ENCODE data around the gene DTHD1.

The DTHD1 gene

DNA sequence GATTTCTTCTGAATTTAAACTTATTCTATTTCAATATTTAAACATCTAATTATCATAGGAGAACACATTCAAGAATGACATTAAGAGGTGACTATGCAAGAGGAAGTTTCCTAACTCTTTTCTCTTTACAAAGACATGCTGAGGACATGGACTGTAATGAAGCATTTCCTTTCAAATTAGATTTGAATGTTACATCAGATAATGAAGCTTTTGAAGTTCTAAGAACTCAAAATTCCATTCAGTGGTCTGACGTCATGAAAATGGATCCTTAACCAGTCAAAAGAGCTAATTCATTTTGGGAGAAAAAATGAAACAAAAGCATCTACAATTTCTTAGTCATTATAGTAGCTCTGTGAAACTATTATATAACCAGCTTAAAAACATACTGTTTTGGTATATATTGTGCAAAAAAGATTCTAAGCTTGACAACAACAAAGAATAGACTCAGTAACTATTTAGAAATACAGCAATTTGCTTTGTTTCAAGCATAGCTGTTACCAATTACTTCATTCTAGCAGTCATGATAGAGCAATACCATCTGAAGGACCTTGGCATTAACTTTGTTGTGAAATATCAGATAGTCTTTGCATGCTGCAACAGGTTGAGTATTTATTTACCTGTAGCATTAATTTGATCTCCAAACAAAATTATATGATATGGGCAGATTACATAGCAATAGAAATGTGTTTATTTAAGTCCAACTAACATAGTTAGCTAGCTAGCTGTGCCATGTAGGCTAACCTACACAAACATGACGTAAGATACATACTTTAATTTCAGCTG lies 13.7 kb upstream of the DTHD1 start:
- Mint-ChIP-seq H3K27ac (no peak overlapping the region), H3K36me3 (ENCODE audit: low read depth) (no peaks in the 10 kb centered on the region), H3K4me3 (no peak overlapping the region), H3K27me3 (ENCODE audit: low read depth, poor library complexity) (peaks cover 3% of the 10 kb centered on the region), H3K4me1 (no peaks in the 10 kb centered on the region), H3K9me3 (no peaks in the 10 kb centered on the region)
- no peak for DNase-seq
- TF ChIP-seq, protein P1, sequence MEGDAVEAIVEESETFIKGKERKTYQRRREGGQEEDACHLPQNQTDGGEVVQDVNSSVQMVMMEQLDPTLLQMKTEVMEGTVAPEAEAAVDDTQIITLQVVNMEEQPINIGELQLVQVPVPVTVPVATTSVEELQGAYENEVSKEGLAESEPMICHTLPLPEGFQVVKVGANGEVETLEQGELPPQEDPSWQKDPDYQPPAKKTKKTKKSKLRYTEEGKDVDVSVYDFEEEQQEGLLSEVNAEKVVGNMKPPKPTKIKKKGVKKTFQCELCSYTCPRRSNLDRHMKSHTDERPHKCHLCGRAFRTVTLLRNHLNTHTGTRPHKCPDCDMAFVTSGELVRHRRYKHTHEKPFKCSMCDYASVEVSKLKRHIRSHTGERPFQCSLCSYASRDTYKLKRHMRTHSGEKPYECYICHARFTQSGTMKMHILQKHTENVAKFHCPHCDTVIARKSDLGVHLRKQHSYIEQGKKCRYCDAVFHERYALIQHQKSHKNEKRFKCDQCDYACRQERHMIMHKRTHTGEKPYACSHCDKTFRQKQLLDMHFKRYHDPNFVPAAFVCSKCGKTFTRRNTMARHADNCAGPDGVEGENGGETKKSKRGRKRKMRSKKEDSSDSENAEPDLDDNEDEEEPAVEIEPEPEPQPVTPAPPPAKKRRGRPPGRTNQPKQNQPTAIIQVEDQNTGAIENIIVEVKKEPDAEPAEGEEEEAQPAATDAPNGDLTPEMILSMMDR (IDR thresholded peaks at IDR 0.05): no peak

DNA sequence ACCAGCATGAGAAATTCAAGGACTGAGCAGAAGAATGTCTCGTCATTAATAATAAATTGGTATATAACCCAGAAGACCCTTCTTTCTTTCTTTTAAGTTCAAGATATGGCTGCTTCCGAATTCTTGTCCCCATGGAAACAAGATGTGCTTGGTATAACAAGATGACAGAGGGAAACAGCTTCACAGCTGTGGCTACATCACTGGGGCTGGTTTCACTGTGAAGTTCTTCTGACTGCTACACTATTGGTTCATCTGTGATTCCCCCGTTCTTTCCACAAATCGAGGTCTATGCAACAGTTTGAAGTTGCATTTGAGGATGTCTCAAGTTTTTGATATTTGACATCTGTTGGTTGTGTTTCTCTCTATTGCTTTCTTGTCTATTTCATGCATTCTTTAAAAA lies 12.3 kb upstream of the DTHD1 start:
- TF ChIP-seq, protein P1 (IDR thresholded peaks at IDR 0.05): no peak
- no peak overlapping the region for H3K4me3 Mint-ChIP-seq
- peaks cover 3% of the 10 kb centered on the region for H3K27me3 Mint-ChIP-seq (ENCODE audit: low read depth, poor library complexity)
- H3K4me1 Mint-ChIP-seq: no peaks in the 10 kb centered on the region
- H3K36me3 Mint-ChIP-seq (ENCODE audit: low read depth): no peaks in the 10 kb centered on the region
- H3K9me3 Mint-ChIP-seq: no peaks in the 10 kb centered on the region
- H3K27ac Mint-ChIP-seq: no peak overlapping the region
- no peak for DNase-seq

DNA sequence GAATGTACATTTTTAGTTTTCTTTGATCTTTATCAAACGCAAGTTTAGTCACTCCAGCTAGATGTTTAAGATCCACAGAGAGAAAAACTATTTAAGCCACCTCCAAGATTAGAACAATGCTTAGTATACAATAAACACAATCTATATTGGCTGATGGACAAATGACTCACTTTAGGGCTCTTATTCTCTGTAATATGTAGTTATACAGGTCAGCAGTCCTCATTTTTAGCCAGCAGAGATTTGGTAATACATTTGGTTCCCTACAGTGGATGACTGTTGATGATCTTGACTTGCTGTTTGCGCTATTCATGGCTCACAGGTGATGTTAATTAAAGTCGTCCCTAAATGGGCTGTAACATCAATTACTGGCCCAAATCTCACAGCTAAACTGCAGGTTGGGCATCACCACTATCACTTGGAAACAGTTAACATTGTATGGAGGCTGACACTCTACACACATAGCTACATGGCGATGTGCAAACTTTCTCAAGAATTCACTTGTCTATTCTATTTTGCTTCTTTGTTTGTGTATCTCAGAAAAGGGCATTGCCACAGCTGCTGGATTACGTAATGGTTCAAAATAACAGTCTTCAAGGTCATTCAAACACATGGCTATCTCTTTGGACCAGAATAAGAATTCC lies 11.8 kb upstream of the DTHD1 start:
- H3K4me3 Mint-ChIP-seq: no peak overlapping the region
- no peaks in the 10 kb centered on the region for H3K36me3 Mint-ChIP-seq (ENCODE audit: low read depth)
- no peaks in the 10 kb centered on the region for H3K9me3 Mint-ChIP-seq
- no peak for DNase-seq
- TF ChIP-seq, protein P1 (IDR thresholded peaks at IDR 0.05): no peak
- no peak overlapping the region for H3K27ac Mint-ChIP-seq
- peaks cover 3% of the 10 kb centered on the region for H3K27me3 Mint-ChIP-seq (ENCODE audit: low read depth, poor library complexity)
- no peaks in the 10 kb centered on the region for H3K4me1 Mint-ChIP-seq

DNA sequence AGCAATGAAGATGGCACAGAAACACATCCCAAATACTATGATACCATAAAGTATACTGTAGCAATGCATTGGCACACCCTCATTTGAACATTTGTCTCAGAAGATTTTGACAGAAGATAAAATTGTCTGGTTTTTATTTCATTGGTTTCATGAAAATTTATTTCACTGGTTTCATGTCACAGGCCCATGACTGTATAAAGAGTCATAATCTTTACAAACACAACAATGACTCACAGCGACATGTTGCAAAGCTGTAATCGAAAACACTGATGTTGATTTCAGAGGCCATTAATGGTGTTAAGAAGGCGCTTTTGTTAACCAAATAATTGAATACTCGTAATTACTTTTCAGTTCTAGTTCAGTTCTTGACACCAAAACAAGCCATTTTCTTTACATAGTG lies 8.1 kb upstream of the DTHD1 start:
- H3K27me3 Mint-ChIP-seq (ENCODE audit: low read depth, poor library complexity): peaks cover 3% of the 10 kb centered on the region
- H3K4me3 Mint-ChIP-seq: no peak overlapping the region
- H3K9me3 Mint-ChIP-seq: no peaks in the 10 kb centered on the region
- TF ChIP-seq, protein P1 (IDR thresholded peaks at IDR 0.05): no peak
- no peak for DNase-seq
- no peaks in the 10 kb centered on the region for H3K36me3 Mint-ChIP-seq (ENCODE audit: low read depth)
- no peaks in the 10 kb centered on the region for H3K4me1 Mint-ChIP-seq
- H3K27ac Mint-ChIP-seq: no peak overlapping the region

DNA sequence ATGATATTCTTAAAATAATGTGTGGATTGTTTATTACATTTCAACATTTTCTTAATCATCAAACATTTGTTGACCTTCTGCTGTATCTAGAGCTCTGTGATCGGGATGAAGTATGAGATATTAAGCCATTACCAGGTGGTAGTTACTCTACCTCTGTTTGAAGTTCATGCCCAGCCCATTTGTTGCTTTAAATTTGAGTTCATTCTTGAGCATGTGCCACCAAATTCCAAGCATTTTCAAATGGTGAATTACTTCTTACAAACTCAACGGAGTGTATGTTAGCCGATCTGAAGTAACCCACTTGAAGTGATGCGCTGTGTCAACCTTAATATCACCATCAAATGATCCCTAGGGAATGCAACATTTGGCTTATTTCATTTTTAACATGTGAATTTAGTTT lies 7.3 kb upstream of the DTHD1 start:
- Mint-ChIP-seq H3K27me3 (ENCODE audit: low read depth, poor library complexity) (peaks cover 3% of the 10 kb centered on the region), H3K9me3 (no peaks in the 10 kb centered on the region), H3K27ac (no peak overlapping the region), H3K36me3 (ENCODE audit: low read depth) (no peaks in the 10 kb centered on the region), H3K4me3 (no peak overlapping the region), H3K4me1 (no peaks in the 10 kb centered on the region)
- TF ChIP-seq, protein P1 (IDR thresholded peaks at IDR 0.05): no peak
- DNase-seq: no peak

DNA sequence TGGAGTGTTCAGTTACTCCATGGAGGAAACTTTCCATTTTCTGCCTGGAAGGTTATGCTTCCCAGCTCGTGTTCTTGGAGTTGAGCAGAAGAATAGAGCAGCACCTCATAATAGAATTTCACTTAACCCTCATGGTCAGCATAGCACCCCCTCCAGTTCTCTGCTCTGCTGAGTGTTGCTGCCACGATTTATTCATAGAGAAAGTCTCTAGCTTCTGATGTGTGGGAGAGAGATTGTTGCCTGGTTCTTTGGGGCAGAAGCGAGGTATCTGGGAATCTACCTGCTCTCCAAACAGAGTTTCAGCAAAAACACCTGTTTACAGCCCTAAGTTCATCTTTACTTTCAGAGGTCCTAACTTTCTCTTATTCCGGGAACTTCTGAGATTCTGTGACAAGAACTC lies 3.9 kb upstream of the DTHD1 start:
- TF ChIP-seq, protein P1 (IDR thresholded peaks at IDR 0.05): no peak
- no peak for DNase-seq
- Mint-ChIP-seq H3K36me3 (ENCODE audit: low read depth) (no peaks in the 10 kb centered on the region), H3K27ac (no peak overlapping the region), H3K4me3 (no peak overlapping the region), H3K4me1 (peaks cover 5% of the 10 kb centered on the region), H3K27me3 (ENCODE audit: low read depth, poor library complexity) (no peaks in the 10 kb centered on the region), H3K9me3 (no peaks in the 10 kb centered on the region)
